Measurements from ENCODE around the gene SEMA3B.

Gene SEMA3B

DNA sequence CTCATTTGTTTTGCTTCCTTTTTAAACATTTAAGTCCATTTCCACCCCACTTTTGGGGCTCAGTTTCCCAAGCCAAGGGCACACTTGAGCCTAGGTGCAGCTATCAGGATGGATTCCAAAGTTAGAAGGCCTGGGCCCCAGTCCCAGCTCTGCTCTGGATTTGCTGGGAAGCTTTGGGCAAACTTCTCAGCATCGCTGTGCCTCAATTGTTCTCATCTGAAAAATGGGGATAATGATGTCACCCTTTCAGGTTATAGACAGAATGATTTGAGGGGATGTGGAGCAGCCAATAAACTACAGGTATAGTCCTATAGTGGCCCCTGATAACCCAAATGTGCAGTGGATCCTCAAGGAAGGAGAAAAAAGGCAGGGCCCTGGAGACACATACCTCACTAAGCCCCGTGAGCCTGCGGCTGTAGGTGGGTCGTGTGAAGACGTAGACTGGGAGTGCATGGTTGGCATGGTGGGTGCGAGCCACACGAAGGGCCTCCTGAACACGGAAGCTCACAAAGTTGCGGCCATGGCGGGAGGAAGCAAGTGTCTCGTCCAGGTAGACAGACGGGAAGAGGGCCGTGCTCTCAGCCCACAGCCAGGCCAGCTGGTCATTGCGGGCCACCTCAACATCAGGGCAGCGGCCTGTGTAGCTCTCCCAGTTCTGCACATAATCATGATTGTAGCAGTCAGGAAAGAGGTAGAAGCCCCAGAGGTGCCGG is 50.4 kb downstream of the SEMA3B start:
- DNase-seq: no peak

- no peak for DNase-seq
These were observed 51.1 kb downstream of the SEMA3B start for GRCh38 chr3:50319894-50320625.

GRCh38 chr3:50320853-50321335 is 51.9 kb downstream of the SEMA3B start:
- DNase-seq: peak in 1 of 2 experiments; percentile 91

GRCh38 chr3:50321336-50322114 is 52.6 kb downstream of the SEMA3B start:
- peak; percentile 81 to 94 for DNase-seq

DNA sequence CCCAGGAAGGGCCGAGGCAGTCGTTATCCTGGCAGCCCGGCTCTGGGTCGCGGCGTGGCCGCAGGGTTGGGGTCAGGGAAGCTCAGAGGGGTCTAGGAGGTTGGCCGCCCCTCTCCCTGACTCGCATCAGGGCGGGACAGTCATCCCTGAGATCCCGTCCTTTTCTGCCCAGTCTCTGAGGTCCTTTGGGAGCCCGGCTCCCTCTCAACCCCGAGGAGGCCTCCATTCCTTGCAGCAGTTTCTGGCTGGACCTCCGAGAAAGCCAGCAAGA is 53.1 kb downstream of the SEMA3B start:
- DNase-seq: no peak

- DNase-seq: peak in 1 of 2 experiments; percentile 30
These were observed 53.6 kb downstream of the SEMA3B start, which contains the start of gene HYAL2 for GRCh38 chr3:50322386-50323091. TSS of gene HYAL2 (minus strand) at chr3:50322745. CDS start at chr3:50320489, 2,256 bp downstream.

DNA sequence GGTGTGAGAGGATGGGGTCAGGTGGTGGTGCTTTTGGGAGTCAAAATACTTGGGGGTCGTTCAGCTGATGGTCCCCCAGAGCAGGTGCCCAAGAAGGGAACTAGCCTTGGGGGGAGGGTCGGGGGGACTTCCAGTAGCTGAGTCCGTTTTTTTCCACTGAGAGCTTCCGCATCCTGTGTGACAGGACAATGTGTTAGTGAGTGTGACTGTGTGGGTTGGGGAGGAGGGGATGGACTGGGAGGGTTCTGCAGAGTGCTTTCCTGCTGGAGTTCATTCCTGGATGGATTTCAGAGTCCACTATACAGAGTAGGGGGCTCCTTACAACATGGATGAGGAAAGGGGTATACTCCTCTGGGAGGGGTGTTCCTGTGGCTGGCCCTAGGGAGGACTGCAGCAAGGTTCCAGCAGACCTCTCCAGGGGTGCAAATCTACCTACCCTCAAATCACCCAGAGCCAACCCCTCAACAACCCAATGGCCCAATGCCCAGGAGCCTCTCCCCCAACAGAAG is 54.2 kb downstream of the SEMA3B start:
- no peak for DNase-seq

- no peak for DNase-seq
These were observed 54.8 kb downstream of the SEMA3B start for GRCh38 chr3:50323614-50324199.

GRCh38 chr3:50324351-50325112 is 55.6 kb downstream of the SEMA3B start:
- DNase-seq: peak; percentile 21 to 62

- no peak for DNase-seq
These were observed 56.1 kb downstream of the SEMA3B start for GRCh38 chr3:50325113-50325480.

- DNase-seq: no peak
These were observed 56.7 kb downstream of the SEMA3B start for GRCh38 chr3:50325497-50326181.

- no peak for DNase-seq
These were observed 57.2 kb downstream of the SEMA3B start for GRCh38 chr3:50326182-50326541.

DNA sequence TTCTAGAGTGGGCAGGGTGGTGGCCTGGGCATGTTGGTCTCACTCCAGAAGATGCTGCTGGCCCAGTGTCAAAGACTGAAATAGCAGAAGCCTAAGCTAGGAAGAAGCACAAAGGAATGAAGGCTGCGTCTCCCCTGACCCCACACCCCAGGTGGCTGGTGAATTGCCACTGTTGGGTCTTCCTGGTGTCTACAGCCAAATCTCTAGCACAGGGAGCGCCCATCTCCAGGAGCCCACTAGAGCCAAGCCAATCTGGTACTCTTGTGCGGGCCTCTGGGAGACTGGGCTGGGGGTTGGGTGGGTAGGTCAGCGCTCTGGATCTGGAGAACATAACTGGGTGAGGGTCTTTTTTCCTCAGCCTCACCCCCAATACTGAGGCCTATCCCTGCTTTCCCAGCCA is 58.2 kb downstream of the SEMA3B start:
- DNase-seq: no peak
